ENCODE measurements around the gene GATB. TPM values are rescaled to one million over a fixed set of nuclear protein-coding genes. Genes with fewer than 3 reads are reported as not detected.
A peak's percentile ranks its signal among the peaks of the same experiment; 100 is the strongest.

Gene GATB
- total RNA-seq, 1 experiment from 2014 or later = 21.2 TPM

- Histone ChIP-seq H3K23me2 (ENCODE audit: insufficient read length, low read depth, low read length, poor library complexity, severe bottlenecking) (no peaks in the 10 kb centered on the region), H3T11ph (ENCODE audit: low read length) (no peak overlapping the region), H2AFZ (ENCODE audit: low read length) (no peak overlapping the region), H2BK15ac (ENCODE audit: low read depth, low read length) (no peak overlapping the region), H4K8ac (replicated peaks; ENCODE audit: insufficient read length, low read depth, low read length) (no peak overlapping the region), H4K91ac (ENCODE audit: insufficient read length, low read depth, low read length) (no peak overlapping the region), H4K5ac (ENCODE audit: insufficient read length, low read depth, low read length) (no peak overlapping the region), H4K20me1 (ENCODE audit: control insufficient read depth, insufficient read depth, insufficient read length) (no peaks in the 10 kb centered on the region), H2BK120ac (ENCODE audit: low read depth, low read length, poor library complexity, severe bottlenecking) (no peak overlapping the region), H3K18ac (ENCODE audit: insufficient read length, low read depth, low read length) (no peak overlapping the region), H3K79me2 (ENCODE audit: insufficient read depth, low read length) (no peaks in the 10 kb centered on the region), H3K27ac (ENCODE audit: insufficient read length, low read depth, low read length) (no peak overlapping the region), H2BK5ac (ENCODE audit: insufficient read length, low read length) (no peak overlapping the region), H2AK5ac (ENCODE audit: insufficient read length, low read length) (no peak overlapping the region), H3K4me2 (ENCODE audit: insufficient read depth, insufficient read length, low read length) (no peak overlapping the region), H3K9ac (ENCODE audit: extremely low read depth, insufficient read length, low read length) (no peak overlapping the region), H3K9me3 (ENCODE audit: control insufficient read depth, low read depth, low read length) (no peaks in the 10 kb centered on the region), H3K27me3 (ENCODE audit: insufficient read depth, low read length) (no peaks in the 10 kb centered on the region), H3K23ac (ENCODE audit: insufficient read length, low read depth, low read length) (no peak overlapping the region), H3K79me1 (ENCODE audit: insufficient read depth, low read depth, low read length, poor library complexity, severe bottlenecking) (no peaks in the 10 kb centered on the region), H2BK20ac (ENCODE audit: low read depth, low read length, poor library complexity, severe bottlenecking) (no peak overlapping the region), H3K14ac (ENCODE audit: insufficient read depth, low read length) (no peak overlapping the region), H3K4me1 (ENCODE audit: insufficient read depth, low read length) (no peaks in the 10 kb centered on the region), H2BK12ac (ENCODE audit: insufficient read length, low read depth, low read length) (no peak overlapping the region), H3K56ac (ENCODE audit: insufficient read length, low read depth, low read length) (no peak overlapping the region), H3K4ac (ENCODE audit: low read depth, low read length) (no peak overlapping the region)
- TF ChIP-seq CTCF (conservative IDR thresholded peaks at IDR 0.05) = no peak
- Mint-ChIP-seq H3K27ac (peak overlapping the region in 1 of 3 experiments; percentile 63; a peak in 1 of 7 replicates), H3K36me3 (ENCODE audit: insufficient read depth in 1 of 3, low read depth in 3 of 3) (peaks cover 4 to 10% (median 7%) of the 10 kb centered on the region in 3 experiments; a peak in 6 of 7 replicates), H3K9me3 (no peaks in the 10 kb centered on the region), H3K27me3 (ENCODE audit: low read depth) (no peaks in the 10 kb centered on the region), H3K4me1 (peaks cover 6 to 9% of the 10 kb centered on the region in 2 experiments; a peak in 2 of 4 replicates), H3K4me3 (no peak overlapping the region)
- DNase-seq = no peak
- WGBS (ENCODE audit: extremely low coverage, insufficient read length, low lambda C conversion rate) = no CpG with 5 or more reads among the region's 4 CpGs
These were observed 93.1 kb downstream of the GATB start for GRCh38 chr4:151667666-151668065.

Measured in H9 (cell line).